Cardiac fibroblast (primary cell): ENCODE measurements around the gene NFIX.

Experiments used
- DNase-seq, 2 donors: peaks; one replicate each; pipeline versions ENCODE4 v3.0.0 to v3.0.0-alpha.2; 2010; ENCODE audit warnings: low read depth in 2 of 2
- H3K4me3 ChIP-seq, 2 donors: replicated peaks in 1 of 2; 1 replicate in 1 of 2; 2 replicates in 1 of 2; pipeline ENCODE4 v1.5.1; 2011; ENCODE audit warnings: low read depth in 2 of 2, low read length in 2 of 2, mild to moderate bottlenecking in 2 of 2, moderate library complexity in 1 of 2
- TF ChIP-seq, protein P1 (sequence below): IDR thresholded peaks from one replicate; pipeline ENCODE4 v1.5.1; 2011; ENCODE audit warnings: low read depth, mild to moderate bottlenecking, low read length, inconsistent platforms

NFIX gene

DNA sequence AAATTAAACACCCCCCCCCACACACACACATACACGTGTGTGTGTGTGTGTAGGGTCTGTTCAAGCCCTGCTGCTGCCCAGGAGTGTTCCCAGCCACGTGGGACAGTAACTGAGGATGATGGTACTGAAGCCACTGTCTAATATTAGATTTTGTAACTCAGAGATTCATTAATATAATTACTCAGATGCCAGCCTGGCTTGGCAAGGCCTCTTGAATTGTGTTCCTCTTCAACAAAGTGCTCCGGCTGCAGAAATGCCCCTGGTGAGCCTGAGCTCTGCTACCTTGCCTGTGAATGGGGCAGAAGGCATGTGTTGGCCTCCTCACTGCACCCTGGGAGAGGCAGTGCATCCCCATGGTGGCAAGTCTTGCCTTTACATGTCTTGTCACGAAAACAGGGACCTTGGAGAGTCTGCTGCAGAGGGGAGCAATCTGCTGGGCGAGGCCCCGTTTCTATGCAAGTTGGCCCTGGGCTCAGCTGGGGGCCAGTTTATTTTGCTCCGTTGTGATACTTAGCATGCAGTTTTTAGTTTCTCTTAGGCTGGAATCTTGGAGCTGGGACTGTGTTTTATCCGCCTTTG, 44.0 kb downstream of the NFIX start:
- no peak overlapping the region for H3K4me3 ChIP-seq
- TF ChIP-seq, protein P1, sequence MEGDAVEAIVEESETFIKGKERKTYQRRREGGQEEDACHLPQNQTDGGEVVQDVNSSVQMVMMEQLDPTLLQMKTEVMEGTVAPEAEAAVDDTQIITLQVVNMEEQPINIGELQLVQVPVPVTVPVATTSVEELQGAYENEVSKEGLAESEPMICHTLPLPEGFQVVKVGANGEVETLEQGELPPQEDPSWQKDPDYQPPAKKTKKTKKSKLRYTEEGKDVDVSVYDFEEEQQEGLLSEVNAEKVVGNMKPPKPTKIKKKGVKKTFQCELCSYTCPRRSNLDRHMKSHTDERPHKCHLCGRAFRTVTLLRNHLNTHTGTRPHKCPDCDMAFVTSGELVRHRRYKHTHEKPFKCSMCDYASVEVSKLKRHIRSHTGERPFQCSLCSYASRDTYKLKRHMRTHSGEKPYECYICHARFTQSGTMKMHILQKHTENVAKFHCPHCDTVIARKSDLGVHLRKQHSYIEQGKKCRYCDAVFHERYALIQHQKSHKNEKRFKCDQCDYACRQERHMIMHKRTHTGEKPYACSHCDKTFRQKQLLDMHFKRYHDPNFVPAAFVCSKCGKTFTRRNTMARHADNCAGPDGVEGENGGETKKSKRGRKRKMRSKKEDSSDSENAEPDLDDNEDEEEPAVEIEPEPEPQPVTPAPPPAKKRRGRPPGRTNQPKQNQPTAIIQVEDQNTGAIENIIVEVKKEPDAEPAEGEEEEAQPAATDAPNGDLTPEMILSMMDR, result no peak
- no peak for DNase-seq

DNA sequence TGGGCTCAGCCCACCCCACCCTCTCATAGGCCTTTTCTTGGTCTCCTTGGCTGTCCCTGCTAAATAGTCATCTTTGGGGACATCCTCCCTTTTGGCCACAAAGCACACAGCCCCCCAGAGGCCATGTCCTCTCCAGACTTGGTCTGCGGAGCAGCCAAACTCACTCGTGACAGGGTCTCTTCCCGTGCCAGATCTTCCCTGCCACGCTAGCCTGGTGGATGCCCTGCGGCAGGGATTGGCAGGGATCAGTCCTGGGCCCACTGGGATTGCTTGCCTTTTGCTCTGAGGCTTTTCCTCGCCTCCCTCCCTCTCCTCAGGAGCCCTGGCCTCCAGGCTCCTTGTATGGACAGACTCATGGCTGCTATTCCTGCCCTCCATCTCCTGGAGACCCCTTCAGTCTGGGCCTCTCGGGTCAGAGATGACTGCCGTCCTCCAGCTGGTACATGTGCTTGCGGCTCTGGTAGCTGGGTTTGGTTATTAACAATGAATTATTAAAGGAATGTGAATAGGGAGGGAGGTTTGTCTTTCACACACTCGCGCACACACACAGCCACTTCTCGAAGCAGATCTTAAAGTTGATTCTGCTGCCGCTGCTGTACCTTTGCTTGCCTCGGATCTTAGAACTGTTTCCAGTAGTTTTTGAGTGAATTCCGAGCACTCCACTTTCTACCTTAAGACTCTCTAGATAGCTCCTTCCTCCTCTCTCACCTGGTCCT, 45.1 kb downstream of the NFIX start:
- no peak for DNase-seq
- TF ChIP-seq, protein P1, result no peak
- H3K4me3 ChIP-seq, result no peak overlapping the region

DNA sequence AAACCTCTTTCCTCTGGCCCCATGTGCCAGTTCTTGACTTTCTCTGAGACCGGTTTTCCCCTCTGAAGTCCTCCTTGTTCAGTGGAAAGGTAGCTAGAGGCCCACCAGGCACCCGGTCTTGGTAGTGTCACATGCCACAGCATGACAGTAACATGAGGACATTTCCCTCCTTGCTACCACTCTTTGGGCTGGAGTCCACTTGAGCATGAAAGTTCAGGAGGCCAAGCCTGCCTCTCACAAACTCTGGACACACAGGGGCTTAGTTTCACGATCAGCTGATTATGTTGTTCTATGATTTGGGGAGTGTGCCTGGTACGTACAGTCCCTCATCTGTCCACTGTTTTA, 45.6 kb downstream of the NFIX start:
- TF ChIP-seq, protein P1, result no peak
- no peak for DNase-seq
- H3K4me3 ChIP-seq, result no peak overlapping the region

DNA sequence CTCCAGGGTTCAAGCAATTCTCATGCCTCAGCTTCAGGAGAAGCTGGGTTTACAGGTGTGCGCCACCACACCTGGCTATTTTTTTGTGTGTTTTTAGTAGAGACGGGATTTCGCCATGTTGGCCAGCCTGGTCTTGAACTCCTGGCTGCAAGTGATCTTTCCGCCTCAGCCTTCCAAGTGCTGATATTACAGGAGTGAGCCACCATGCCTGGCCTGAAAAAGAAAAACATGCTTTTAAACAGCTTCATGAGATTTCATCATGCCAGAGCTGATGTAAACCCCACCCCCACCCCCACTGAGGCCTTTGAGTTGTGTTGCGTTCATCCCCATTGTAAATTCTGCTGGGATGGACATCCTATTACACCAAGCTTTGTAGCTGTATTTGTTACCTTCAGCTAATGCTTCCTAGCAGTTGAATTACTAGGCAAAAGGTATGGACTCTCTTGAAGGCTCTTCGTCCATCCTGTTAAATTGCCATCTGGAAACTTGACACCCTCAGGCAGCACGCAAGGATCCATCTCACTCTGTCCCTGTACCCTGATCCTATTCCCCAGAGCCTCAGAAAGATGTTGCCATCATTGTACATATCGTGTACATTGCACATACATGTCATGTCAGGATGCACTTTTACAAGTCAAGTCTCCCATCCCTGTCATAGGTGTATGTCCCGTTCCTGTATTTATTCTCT, 47.3 kb downstream of the NFIX start:
- no peak overlapping the region for H3K4me3 ChIP-seq
- peak; percentile 51 to 64 for DNase-seq
- TF ChIP-seq, protein P1, result no peak

DNA sequence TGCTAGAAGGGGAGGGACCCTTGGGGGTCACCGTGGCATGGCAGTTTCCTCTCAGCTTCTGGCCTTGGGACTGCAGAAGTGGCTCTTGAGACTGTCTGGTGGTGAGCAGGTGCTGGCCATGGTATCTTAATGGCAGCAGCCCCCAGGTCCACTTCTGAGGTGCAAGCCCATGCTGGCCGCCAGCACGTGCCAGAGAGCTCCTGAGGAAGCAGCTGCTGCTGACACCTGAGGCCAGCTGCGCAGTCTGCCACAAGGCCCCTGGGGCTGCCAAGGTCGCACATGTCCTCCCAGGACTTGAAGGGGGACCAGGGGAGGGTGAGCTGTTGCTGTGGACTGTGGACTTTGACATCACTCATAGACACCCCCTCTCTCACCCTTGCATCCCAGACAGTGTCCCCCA, 48.0 kb downstream of the NFIX start:
- no peak for DNase-seq
- TF ChIP-seq, protein P1, result no peak
- no peak overlapping the region for H3K4me3 ChIP-seq

DNA sequence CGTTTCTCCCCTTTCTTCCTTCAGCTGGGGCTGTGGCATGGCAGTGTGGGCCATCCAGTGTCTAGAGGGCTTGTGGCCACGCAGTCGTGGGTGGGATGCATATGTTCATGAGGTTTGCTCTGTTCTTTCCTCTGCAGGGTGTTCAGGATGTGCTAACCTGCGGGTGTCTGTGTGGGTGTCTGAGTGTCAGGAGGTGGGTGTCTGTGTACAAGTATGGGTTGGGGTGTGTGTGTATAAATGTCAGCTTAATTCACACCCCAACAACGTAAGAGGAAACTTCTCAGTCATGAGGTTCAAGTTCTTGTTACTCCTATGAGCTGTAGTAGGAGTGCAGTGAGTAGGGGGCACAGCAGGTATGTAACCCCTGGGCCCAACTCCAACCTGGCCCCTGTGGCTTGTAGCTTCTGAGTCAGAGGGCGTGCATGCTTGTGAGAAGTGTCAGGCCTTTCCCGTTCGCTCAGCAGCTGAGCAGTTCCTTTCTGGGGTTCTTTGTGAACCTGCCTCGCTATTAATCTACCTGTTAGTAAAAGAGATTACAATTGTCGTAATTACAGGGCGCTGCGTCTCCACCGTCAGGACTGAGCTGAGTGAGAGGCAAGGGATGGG, 49.1 kb downstream of the NFIX start:
- DNase-seq, result peak in 1 of 2 donors; percentile 57
- TF ChIP-seq, protein P1, result no peak
- H3K4me3 ChIP-seq, result no peak overlapping the region
